Suprapubic skin (tissue), 4 donors: ENCODE measurements around the gene BRMS1L. TPM values are rescaled to one million over a fixed set of nuclear protein-coding genes. Genes with fewer than 3 reads are reported as not detected.
A peak's percentile ranks its signal among the peaks of the same experiment; 100 is the strongest.
"Not testable (repeated sequence)": the region's sequence is repeated elsewhere in the genome, so short reads cannot be mapped to it uniquely, and the experiment has no call there.

Experiments used
- DNase-seq, 2 donors: peaks; one replicate each; pipeline ENCODE4 v3.0.0-alpha.2; 2019; ENCODE audit warnings: low spot score in 2 of 2
- H3K27ac ChIP-seq: fragments of 200-600 bp; sonication (generic); one replicate; pipeline ENCODE4 v1.5.1; 2019
- H3K27me3 ChIP-seq: fragments of 200-600 bp; sonication (generic); one replicate; pipeline ENCODE4 v1.5.1; 2019
- H3K36me3 ChIP-seq: fragments of 200-600 bp; sonication (generic); one replicate; pipeline ENCODE4 v1.5.1; 2019
- H3K4me1 ChIP-seq: fragments of 200-600 bp; sonication (generic); one replicate; pipeline ENCODE4 v1.5.1; 2019
- H3K4me3 ChIP-seq: fragments of 200-600 bp; sonication (generic); one replicate; pipeline ENCODE4 v1.5.1; 2019; ENCODE audit warnings: mild to moderate bottlenecking
- H3K9me3 ChIP-seq: fragments of 200-600 bp; sonication (generic); one replicate; pipeline ENCODE4 v1.5.1; 2019
- EP300 ChIP-seq: sonication (generic); formaldehyde crosslinking; IDR thresholded peaks from one replicate; pipeline ENCODE4 v1.6.1; 2017; ENCODE audit warnings: antibody characterized with exemption
- POLR2A ChIP-seq, 2 donors: fragments of 450-650 bp; IDR thresholded peaks; one replicate each; pipeline ENCODE4 v1.6.1; 2017; ENCODE audit warnings: antibody characterized with exemption in 2 of 2, mild to moderate bottlenecking in 2 of 2, moderate library complexity in 2 of 2
- POLR2AphosphoS5 ChIP-seq, 3 donors: sonication (generic); formaldehyde crosslinking; IDR thresholded peaks; one replicate each; pipeline ENCODE4 v1.6.1; 2017; ENCODE audit warnings: antibody characterized with exemption in 3 of 3
- WGBS: methylation state at CpG from one replicate; pipeline ENCODE4 v1.1.5; 2018; 5-methylcytosine and 5-hydroxymethylcytosine counted together
- total RNA-seq, 4 donors: library from RNA; depleted of rRNA; stranded (reverse); fragments of >200 nt; gene quantifications; one replicate each; pipeline ENCODE4 v1.1.0, GENCODE V29; 2016
- TF ChIP-seq, protein P1 (sequence below), 2 donors: fragments of 200-600 bp in 1 of 2; fragments of 450-650 bp in 1 of 2; sonication (generic) in 1 of 2; IDR thresholded peaks; one replicate each; pipeline ENCODE4 v1.5.1; 2016 to 2019; ENCODE audit warnings: antibody characterized with exemption in 2 of 2, mild to moderate bottlenecking in 1 of 2, moderate library complexity in 1 of 2

BRMS1L gene, protein sequence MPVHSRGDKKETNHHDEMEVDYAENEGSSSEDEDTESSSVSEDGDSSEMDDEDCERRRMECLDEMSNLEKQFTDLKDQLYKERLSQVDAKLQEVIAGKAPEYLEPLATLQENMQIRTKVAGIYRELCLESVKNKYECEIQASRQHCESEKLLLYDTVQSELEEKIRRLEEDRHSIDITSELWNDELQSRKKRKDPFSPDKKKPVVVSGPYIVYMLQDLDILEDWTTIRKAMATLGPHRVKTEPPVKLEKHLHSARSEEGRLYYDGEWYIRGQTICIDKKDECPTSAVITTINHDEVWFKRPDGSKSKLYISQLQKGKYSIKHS
- total RNA-seq, result 1 to 10 TPM; 3.5 to 6.6 (median 5.7) TPM

DNA sequence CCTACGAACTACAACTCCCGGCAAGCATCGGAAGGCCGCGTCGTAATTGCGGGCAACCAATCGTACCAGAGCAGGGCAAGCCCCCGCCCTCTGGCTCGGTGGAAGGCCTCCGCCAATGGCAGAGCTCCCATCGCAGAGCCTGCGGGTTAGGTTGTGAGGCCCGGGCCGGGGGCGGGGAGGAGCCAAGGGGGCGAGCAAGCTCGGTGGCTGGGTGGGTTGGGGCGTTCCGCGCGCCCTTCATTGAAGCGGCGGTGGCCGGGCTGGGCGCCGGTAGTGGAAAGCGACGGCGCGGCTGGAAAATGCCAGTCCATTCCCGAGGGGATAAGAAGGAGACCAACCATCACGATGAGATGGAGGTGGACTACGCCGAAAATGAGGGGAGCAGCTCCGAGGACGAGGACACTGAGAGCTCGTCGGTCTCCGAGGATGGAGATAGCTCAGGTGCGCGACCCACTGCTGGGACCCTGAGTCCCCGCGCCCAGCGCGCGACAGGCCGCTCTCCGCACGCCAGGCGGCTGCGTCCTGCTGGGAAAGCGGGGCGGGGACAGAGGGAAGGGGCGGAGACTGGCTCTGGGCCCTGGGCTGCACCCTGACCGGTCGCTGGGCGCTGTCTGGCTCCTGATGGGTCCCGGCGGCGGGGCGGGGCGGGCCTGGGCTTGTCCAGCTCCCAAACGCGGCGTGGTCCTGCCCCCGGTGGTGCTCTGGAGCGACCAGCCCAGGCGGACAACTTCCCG, at the start of gene BRMS1L:
Gene BRMS1L (plus strand): TSS at position 121 of the 734 bp plus-strand sequence. CDS start 179 bp downstream, at position 300.
- Histone ChIP-seq H3K27ac (peak within 1 kb of the TSS; percentile 95), H3K4me3 (peak within 1 kb of the TSS; percentile 69), H3K27me3 (no peaks in the 10 kb centered on the region), H3K9me3 (no peaks in the 10 kb centered on the region), H3K4me1 (peaks cover 17% of the 10 kb centered on the region), H3K36me3 (no peaks in the 10 kb centered on the region)
- 1% methylated on average over 33 of the region's 70 CpGs for WGBS
- DNase-seq, result peak; percentile 98 to 99
- TF ChIP-seq, protein P1, sequence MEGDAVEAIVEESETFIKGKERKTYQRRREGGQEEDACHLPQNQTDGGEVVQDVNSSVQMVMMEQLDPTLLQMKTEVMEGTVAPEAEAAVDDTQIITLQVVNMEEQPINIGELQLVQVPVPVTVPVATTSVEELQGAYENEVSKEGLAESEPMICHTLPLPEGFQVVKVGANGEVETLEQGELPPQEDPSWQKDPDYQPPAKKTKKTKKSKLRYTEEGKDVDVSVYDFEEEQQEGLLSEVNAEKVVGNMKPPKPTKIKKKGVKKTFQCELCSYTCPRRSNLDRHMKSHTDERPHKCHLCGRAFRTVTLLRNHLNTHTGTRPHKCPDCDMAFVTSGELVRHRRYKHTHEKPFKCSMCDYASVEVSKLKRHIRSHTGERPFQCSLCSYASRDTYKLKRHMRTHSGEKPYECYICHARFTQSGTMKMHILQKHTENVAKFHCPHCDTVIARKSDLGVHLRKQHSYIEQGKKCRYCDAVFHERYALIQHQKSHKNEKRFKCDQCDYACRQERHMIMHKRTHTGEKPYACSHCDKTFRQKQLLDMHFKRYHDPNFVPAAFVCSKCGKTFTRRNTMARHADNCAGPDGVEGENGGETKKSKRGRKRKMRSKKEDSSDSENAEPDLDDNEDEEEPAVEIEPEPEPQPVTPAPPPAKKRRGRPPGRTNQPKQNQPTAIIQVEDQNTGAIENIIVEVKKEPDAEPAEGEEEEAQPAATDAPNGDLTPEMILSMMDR (IDR thresholded peaks at IDR 0.05), result no peak
- TF ChIP-seq EP300 (no peak), POLR2AphosphoS5 (IDR thresholded peaks at IDR 0.05) (peak in 2 of 3 donors; percentile 59 to 62), POLR2A (IDR thresholded peaks at IDR 0.05) (peak; percentile 27 to 87)

DNA sequence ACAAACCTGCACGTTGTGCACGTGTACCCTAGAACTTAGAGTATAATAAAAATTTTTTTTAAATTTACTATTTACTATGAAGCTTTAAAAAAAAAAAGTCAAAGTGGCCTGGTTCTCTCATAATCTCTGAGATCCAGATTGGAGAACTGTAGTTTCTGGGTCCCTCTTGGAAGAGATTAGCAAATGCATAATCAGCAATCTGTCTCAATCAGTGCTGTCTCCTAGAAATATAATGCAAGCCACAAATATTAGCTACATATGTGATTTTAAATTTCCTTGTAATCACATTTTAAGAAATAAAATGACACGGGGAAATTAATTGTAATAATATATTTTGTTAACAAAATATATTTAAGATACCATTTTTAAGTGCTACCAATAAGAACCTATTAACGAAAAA, 49.3 kb upstream of the BRMS1L start:
- no peak overlapping the region for H3K27ac ChIP-seq
- no peak for DNase-seq
- H3K36me3 ChIP-seq, result peaks cover 7% of the 10 kb centered on the region
- H3K9me3 ChIP-seq, result no peaks in the 10 kb centered on the region
- no peaks in the 10 kb centered on the region for H3K27me3 ChIP-seq
- H3K4me3 ChIP-seq, result no peak overlapping the region
- WGBS, result 92% methylated on average over 4 of the region's 4 CpGs
- TF ChIP-seq EP300, result no peak
- TF ChIP-seq, protein P1 (IDR thresholded peaks at IDR 0.05), result no peak
- no peak for TF ChIP-seq POLR2A (IDR thresholded peaks at IDR 0.05)
- TF ChIP-seq POLR2AphosphoS5 (IDR thresholded peaks at IDR 0.05), result no peak
- H3K4me1 ChIP-seq, result no peaks in the 10 kb centered on the region

DNA sequence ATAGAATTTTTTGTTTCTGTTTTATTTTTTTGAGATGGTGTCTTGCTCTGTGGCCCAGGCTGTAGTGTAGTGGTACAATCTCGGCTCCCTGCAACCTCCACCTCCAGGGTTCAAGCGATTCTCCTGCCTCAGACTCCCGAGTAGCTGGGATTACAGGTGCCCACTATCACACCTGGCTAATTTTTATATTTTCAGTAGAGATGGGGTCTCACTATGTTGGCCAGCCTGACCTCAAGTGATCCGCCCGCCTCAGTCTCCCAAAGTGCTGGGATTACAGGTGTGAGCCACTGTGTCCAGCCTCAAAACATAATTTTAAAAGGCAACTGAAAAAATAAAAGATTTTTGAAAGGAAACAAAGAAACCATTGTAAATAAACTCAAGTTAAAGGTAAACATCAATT, 48.6 kb upstream of the BRMS1L start:
- not testable (repeated sequence) for H3K4me3 ChIP-seq, H3K27ac ChIP-seq, DNase-seq, H3K4me1 ChIP-seq, H3K36me3 ChIP-seq, H3K9me3 ChIP-seq, H3K27me3 ChIP-seq
- 98% methylated on average over 5 of the region's 5 CpGs for WGBS

DNA sequence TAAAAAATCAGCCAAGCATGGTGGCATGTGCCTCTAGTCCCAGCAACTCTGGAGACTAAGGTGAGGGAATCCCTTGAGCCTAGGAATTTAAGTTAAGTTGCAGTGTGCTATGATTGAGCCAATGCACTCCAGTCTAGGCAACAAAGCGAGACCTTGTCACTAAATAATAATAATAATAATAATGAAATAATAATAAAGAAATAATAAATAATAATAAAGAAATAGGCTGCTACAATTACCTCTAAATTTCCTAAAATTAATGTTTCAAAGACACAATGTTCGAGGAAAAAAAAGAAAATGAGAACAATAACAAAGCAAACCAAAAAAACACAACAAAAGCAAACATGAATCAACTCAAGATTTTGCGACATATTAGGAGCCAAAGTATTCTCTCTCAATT, 46.8 kb upstream of the BRMS1L start:
- no peaks in the 10 kb centered on the region for H3K27me3 ChIP-seq
- no peaks in the 10 kb centered on the region for H3K4me1 ChIP-seq
- 99% methylated on average over 3 of the region's 3 CpGs for WGBS
- H3K9me3 ChIP-seq, result no peaks in the 10 kb centered on the region
- H3K36me3 ChIP-seq, result no peaks in the 10 kb centered on the region
- no peak for TF ChIP-seq EP300
- TF ChIP-seq POLR2A (IDR thresholded peaks at IDR 0.05), result no peak
- TF ChIP-seq, protein P1 (IDR thresholded peaks at IDR 0.05), result no peak
- no peak for TF ChIP-seq POLR2AphosphoS5 (IDR thresholded peaks at IDR 0.05)
- no peak overlapping the region for H3K27ac ChIP-seq
- DNase-seq, result no peak
- no peak overlapping the region for H3K4me3 ChIP-seq

DNA sequence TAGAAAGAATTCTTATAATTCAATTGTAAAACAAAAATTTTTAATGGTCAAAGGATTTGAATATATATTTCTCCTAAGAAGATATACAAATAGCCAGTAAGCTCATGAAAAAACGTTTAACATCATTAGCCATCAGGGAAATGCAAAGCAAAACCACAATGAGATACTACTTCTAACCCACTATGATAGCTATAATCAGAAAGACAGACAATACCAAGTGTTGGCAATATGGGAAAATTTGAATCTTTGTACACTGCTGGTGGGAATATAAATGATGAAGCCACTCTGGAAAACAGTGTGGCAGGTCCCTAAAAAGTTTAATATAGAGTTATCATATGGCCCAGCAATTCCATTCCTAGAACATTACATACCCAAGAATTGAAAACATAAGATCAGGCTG, 42.4 kb upstream of the BRMS1L start:
- Histone ChIP-seq H3K27ac (no peak overlapping the region), H3K4me1 (no peaks in the 10 kb centered on the region), H3K27me3 (no peaks in the 10 kb centered on the region), H3K4me3 (no peak overlapping the region), H3K36me3 (no peaks in the 10 kb centered on the region), H3K9me3 (no peaks in the 10 kb centered on the region)
- TF ChIP-seq POLR2A (IDR thresholded peaks at IDR 0.05), result no peak
- TF ChIP-seq EP300, result no peak
- TF ChIP-seq, protein P1 (IDR thresholded peaks at IDR 0.05), result no peak
- no peak for TF ChIP-seq POLR2AphosphoS5 (IDR thresholded peaks at IDR 0.05)
- 51% methylated on average over 1 of the region's 1 CpG for WGBS
- DNase-seq, result no peak
